ENCODE measurements around the gene OTOG.

GRCh38 chr11:17634776-17635550 is 87.9 kb downstream of the OTOG start:
- no peak for TF ChIP-seq CTCF (conservative IDR thresholded peaks at IDR 0.05 in 1 of 2, IDR thresholded peaks at IDR 0.05 in 1 of 2; ENCODE audit: extremely low read depth in 1 of 2, insufficient read depth in 1 of 2, low read depth in 1 of 2, low read length in 2 of 2)
- TF ChIP-seq EZH2 (IDR thresholded peaks at IDR 0.05; ENCODE audit: borderline replicate concordance, low read length) = no peak
